ENCODE results near the gene RAB33A.
A peak's percentile ranks its signal among the peaks of the same experiment; 100 is the strongest.

The RAB33A gene

GRCh38 chrX:130171446-130172126 lies at the start of gene RAB33A:
RAB33A (plus strand) TSS chrX:130171962; CDS start chrX:130172063, 101 bp downstream.
- peak; percentile 19 to 21 for DNase-seq (ENCODE audit: low read depth in 2 of 2)

GRCh38 chrX:130124577-130124976 lies 47.2 kb upstream of the RAB33A start:
- DNase-seq (ENCODE audit: low read depth in 2 of 2): no peak

- DNase-seq (ENCODE audit: low read depth in 2 of 2): no peak
Observed at GRCh38 chrX:130125091-130125874, 46.5 kb upstream of the RAB33A start.

DNA sequence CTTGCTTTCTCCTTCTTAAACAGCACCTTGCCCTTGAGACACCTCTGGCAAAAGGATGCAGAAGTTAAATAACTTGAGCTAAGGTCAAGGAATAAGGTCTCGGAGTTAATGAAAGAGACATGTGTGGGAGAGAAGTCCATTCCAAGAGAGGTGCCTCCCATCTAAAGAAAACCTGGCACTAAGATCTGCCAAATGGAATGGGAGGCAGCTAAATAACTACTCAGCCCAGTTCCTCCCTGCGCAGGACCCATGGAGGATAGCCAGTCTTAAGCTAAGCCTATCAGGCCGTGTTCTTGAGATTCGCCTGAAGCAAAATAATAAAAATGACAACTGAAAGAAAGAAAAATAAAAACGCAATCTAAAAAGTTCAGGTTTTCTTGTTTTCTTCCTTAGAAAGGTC lies 40.8 kb upstream of the RAB33A start:
- DNase-seq (ENCODE audit: low read depth in 2 of 2): no peak

- DNase-seq (ENCODE audit: low read depth in 2 of 2): no peak
Observed at GRCh38 chrX:130136496-130136895, 35.3 kb upstream of the RAB33A start.

DNA sequence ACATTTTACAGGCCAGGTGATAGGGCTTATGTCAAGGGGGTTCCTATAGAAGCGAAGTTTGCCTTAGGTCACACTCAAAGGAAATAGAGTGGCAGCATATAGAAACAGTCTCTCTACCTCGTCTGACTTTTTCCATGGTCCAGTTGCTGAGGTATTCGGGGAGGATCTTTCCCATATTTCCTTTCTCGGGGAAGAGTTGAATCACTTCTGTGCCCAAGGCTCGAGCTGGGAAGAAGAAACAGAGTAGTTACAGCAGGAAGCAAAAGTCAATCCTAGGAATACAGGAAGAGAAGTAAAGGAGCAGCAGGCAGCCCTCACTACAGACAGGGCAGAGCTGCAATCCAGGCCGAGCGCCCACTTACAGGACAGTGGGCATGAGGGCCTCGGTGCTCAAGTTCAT lies 34.8 kb upstream of the RAB33A start:
- DNase-seq (ENCODE audit: low read depth in 2 of 2): no peak

GRCh38 chrX:130139474-130140201 lies 32.1 kb upstream of the RAB33A start:
- DNase-seq (ENCODE audit: low read depth in 2 of 2): no peak

DNA sequence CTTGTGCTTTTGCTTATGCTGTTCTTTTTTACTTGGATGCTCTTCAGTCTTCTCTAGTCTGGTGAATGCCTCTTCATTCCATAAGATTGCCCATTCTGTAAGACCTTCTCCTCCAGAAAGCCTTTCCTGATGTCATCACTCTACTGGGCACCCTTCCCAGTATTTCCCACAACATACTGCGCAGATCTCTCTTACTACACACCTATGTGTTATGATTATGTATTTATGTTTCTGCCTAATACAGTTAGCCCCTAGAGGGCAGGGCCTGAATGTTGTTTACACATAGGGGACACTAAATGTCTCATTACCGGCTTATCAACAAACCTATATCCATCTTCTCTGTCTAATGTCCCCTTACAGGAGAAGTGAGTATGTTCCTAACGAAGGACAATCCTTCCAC lies 27.3 kb upstream of the RAB33A start:
- DNase-seq (ENCODE audit: low read depth in 2 of 2): no peak

DNA sequence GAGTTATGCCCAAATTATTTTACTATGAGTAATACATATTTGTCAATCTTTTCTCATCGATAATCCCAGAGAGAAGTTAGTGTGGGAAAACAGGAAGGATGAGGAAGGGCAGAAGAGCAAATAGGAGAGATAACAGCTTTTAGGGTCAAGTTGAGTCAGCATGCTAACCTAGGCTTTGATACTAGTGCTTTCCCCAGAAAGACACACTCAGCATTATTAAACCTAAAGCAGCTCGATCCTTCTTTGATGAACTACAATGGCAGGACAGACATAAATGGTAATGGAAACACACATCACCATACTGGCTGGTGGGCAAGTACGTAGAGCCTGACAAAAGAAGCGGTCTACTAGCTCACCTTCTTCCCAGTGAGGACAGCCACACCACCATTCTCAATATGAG lies 26.6 kb upstream of the RAB33A start:
- no peak for DNase-seq (ENCODE audit: low read depth in 2 of 2)

DNA sequence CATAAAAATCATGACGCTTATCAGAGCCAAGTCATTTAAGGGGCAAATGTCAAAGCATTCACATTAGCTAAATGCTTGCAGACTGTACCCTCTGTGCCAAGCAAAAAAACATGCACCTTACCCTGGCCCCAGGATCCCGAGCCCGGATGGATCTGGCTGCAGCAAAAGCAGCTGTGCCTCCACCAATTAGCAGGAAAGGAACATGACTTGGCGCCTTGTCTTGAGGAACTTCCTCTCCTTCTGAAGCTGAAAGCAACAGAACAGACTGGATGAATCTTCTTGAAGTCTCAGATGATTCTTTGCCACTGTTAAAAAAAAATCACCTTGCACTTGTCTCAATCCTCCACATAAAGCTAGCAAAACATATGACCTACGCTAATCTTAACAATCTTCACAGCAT lies 24.1 kb upstream of the RAB33A start:
- no peak for DNase-seq (ENCODE audit: low read depth in 2 of 2)

GRCh38 chrX:130155564-130155963 lies 16.2 kb upstream of the RAB33A start:
- DNase-seq (ENCODE audit: low read depth in 2 of 2): no peak

DNA sequence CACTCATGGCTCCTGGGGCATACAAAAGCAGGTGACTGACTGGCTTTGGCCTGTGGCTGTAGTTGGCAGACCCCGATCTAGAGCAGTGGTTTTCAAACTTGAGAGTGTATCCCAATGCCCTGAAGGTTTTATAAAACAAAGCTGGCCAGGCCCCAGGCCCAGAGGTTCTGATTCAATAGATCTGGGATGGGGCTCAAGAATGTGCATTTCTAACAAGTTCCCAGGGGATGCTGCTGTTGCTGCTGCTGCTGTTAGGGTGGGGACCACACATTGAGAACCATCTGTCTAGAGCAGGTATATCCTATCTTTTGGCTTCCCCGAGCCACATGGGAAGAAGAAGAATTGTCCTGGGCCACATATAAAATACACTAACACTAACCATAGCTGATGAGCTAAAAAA lies 13.5 kb upstream of the RAB33A start:
- DNase-seq (ENCODE audit: low read depth in 2 of 2): no peak

GRCh38 chrX:130159776-130160175 lies 12.0 kb upstream of the RAB33A start:
- no peak for DNase-seq (ENCODE audit: low read depth in 2 of 2)

DNA sequence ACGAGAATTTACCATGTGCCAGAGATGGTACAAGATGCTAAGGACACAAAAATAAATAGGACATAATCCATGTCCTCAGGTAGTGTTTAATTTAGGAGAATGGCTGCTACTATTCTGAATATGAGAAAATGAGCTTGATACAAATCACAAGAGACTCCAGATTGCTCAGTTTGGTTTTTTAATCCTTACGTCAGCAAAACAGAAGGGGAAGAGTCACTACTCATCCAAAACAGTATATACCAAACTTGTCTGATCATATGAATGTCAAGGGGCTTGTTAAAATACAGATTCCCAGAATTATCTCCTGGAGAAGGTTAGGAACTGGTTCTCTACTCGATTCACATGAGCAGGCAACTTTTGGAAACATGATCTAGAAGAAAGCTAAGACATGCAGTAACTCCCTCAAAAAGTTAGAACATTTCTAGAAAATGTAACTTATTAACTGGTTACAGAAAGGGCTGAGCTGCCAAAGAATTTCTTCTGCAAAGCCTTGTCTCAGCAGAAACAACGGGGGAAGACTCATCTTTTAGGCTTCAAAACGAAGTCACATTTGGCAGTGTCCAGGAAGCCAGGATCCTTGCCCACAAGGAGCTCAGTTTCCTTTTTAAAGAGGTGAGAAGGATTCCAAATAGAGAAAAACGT lies 9.5 kb upstream of the RAB33A start:
- no peak for DNase-seq (ENCODE audit: low read depth in 2 of 2)

GRCh38 chrX:130163398-130163797 lies 8.4 kb upstream of the RAB33A start:
- DNase-seq (ENCODE audit: low read depth in 2 of 2): no peak

GRCh38 chrX:130165181-130165702 lies 6.5 kb upstream of the RAB33A start:
- DNase-seq (ENCODE audit: low read depth in 2 of 2): no peak

DNA sequence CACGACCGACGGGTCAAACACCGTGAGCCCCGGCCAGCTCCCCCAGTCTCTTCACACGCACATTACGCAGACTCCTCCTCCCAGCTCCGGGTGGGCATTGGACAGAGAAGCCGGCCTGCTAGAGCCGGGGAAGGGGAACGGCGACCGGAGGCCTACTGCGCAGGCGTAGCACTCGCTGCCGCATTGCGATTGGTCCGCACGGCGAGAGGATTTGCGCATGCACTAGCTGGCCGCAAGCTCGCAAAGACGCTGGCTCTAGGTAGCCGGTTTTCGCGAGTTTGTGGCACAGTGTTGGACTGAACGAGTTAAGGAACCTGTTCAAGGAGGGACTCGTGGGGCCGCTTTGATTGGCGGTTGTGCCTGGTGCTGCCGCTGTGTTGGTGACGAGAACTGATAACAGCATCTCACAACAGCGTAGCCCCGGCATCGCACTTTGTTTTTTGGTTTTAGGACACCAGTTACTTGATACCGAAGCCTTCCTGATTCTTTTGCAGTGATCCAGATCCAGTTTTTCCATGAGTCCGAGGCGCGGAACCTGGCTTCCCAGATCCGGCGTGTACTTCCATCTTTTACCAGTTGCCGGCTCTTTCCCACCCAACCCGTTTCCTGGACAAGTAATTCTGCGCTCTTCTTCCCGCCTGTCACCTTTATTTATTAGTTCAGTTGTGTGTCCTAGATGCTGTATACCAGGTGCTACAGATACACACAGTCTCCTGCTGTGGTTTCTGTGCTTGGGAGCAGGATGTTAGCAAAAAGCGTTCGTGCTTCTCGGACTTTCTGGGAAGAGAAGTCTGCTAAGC lies 5.9 kb upstream of the RAB33A start, which contains the start of gene AIFM1:
TSS of gene AIFM1 (minus strand) at position 139 of the 800 bp plus-strand sequence. CDS start 185 bp downstream, outside the sequence.
- DNase-seq (ENCODE audit: low read depth in 2 of 2): peak; percentile 70 to 72

- DNase-seq (ENCODE audit: low read depth in 2 of 2): no peak
Observed at GRCh38 chrX:130166503-130166777, 5.3 kb upstream of the RAB33A start.

- DNase-seq (ENCODE audit: low read depth in 2 of 2): no peak
Observed at GRCh38 chrX:130167040-130167439, 4.7 kb upstream of the RAB33A start.

- peak; percentile 25 to 44 for DNase-seq (ENCODE audit: low read depth in 2 of 2)
Observed at GRCh38 chrX:130170752-130171445, 863 bp upstream of the RAB33A start.

Measured in stimulated activated CD4-positive, alpha-beta T cell treated with anti-CD3 and anti-CD28 coated beads, Interleukin-1b, Interleukin-23, amount 100 ng/mL, for 4 hours (primary cell).